Measurements from ENCODE around the gene KCNQ1.

The KCNQ1 gene

DNA sequence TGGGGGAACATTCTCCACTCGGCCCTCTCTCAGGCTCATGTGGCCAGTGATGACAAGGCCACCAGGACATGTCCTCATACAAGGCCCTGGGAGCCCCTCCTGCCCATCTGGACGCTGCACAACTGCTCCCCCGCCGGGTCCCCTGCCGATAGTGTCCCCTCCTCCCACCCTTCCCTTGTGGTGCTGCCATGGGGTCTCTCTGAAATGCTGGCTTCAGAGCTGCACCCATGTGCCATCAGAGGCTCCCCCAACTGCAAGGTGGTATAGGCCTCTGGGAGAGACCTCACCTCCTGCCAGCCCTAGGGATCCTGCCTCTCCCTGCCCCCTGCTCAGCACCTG, 142.0 kb downstream of the KCNQ1 start:
- Histone ChIP-seq H3K18ac (ENCODE audit: low read depth in 1 of 2, low read length in 2 of 2) (no peak overlapping the region), H4K91ac (ENCODE audit: low read length) (no peak overlapping the region), H3K14ac (ENCODE audit: low read length in 2 of 2) (no peak overlapping the region), H2AK5ac (ENCODE audit: low read length, severe bottlenecking) (no peak overlapping the region), H3K4me1 (ENCODE audit: control insufficient read depth, insufficient read depth, low read depth, low read length) (peaks cover 29% of the 10 kb centered on the region), H2BK15ac (ENCODE audit: low read depth, poor library complexity, severe bottlenecking) (peak overlapping the region; percentile 41), H4K8ac (ENCODE audit: low read length) (no peak overlapping the region), H3K36me3 (ENCODE audit: control insufficient read depth in 1 of 2, insufficient read depth in 2 of 2, low read depth in 1 of 2, low read length in 2 of 2) (no peaks in the 10 kb centered on the region), H3K4ac (ENCODE audit: low read depth in 1 of 2, low read length in 2 of 2) (no peak overlapping the region), H2BK5ac (ENCODE audit: low read depth, low read length, poor library complexity, severe bottlenecking) (no peak overlapping the region), H3K79me1 (replicated peaks; ENCODE audit: low read length, poor library complexity, severe bottlenecking) (no peaks in the 10 kb centered on the region), H2BK12ac (ENCODE audit: low read length in 2 of 2) (no peak overlapping the region), H3K23ac (ENCODE audit: low read length in 2 of 2) (no peak overlapping the region), H3K27ac (ENCODE audit: low read length, poor library complexity, severe bottlenecking) (no peak overlapping the region), H2BK120ac (ENCODE audit: low read depth, low read length) (no peak overlapping the region), H3K9me3 (ENCODE audit: control insufficient read depth, low read length) (no peaks in the 10 kb centered on the region), H3K9ac (ENCODE audit: low read length) (no peak overlapping the region), H3K4me2 (ENCODE audit: low read length, poor library complexity, severe bottlenecking) (no peak overlapping the region), H3K4me3 (ENCODE audit: insufficient read depth in 1 of 2, low read depth in 1 of 2, low read length in 2 of 2) (no peak overlapping the region), H2AFZ (ENCODE audit: low read depth, low read length) (no peak overlapping the region), H3K27me3 (ENCODE audit: control insufficient read depth in 1 of 2, insufficient read depth in 1 of 2, low read length in 2 of 2) (peaks cover 28% of the 10 kb centered on the region in 2 experiments)
- WGBS, result 79% methylated on average over 5 of the region's 5 CpGs
- DNase-seq, result no peak

- no peak overlapping the region for H4K91ac ChIP-seq (ENCODE audit: low read length)
- peaks cover 28 to 33% of the 10 kb centered on the region in 2 experiments for H3K27me3 ChIP-seq (ENCODE audit: control insufficient read depth in 1 of 2, insufficient read depth in 1 of 2, low read length in 2 of 2)
- H3K4me2 ChIP-seq (ENCODE audit: low read length, poor library complexity, severe bottlenecking), result no peak overlapping the region
- no peak overlapping the region for H2BK12ac ChIP-seq (ENCODE audit: low read length in 2 of 2)
- no peaks in the 10 kb centered on the region for H3K9me3 ChIP-seq (ENCODE audit: control insufficient read depth, low read length)
- no peak overlapping the region for H3K27ac ChIP-seq (ENCODE audit: low read length, poor library complexity, severe bottlenecking)
- no peak overlapping the region for H3K14ac ChIP-seq (ENCODE audit: low read length in 2 of 2)
- H3K18ac ChIP-seq (ENCODE audit: low read depth in 1 of 2, low read length in 2 of 2), result no peak overlapping the region
- H3K9ac ChIP-seq (ENCODE audit: low read length), result no peak overlapping the region
- peaks cover 23% of the 10 kb centered on the region for H3K4me1 ChIP-seq (ENCODE audit: control insufficient read depth, insufficient read depth, low read depth, low read length)
- no peak overlapping the region for H3K4ac ChIP-seq (ENCODE audit: low read depth in 1 of 2, low read length in 2 of 2)
- WGBS, result 90% methylated on average over 20 of the region's 20 CpGs
- H3K4me3 ChIP-seq (ENCODE audit: insufficient read depth in 1 of 2, low read depth in 1 of 2, low read length in 2 of 2), result no peak overlapping the region
- no peak overlapping the region for H2BK120ac ChIP-seq (ENCODE audit: low read depth, low read length)
- DNase-seq, result no peak
- no peaks in the 10 kb centered on the region for H3K79me1 ChIP-seq (replicated peaks; ENCODE audit: low read length, poor library complexity, severe bottlenecking)
- H2BK5ac ChIP-seq (ENCODE audit: low read depth, low read length, poor library complexity, severe bottlenecking), result no peak overlapping the region
- no peak overlapping the region for H3K23ac ChIP-seq (ENCODE audit: low read length in 2 of 2)
- no peak overlapping the region for H4K8ac ChIP-seq (ENCODE audit: low read length)
- no peak overlapping the region for H2AK5ac ChIP-seq (ENCODE audit: low read length, severe bottlenecking)
- no peaks in the 10 kb centered on the region for H3K36me3 ChIP-seq (ENCODE audit: control insufficient read depth in 1 of 2, insufficient read depth in 2 of 2, low read depth in 1 of 2, low read length in 2 of 2)
- H2AFZ ChIP-seq (ENCODE audit: low read depth, low read length), result no peak overlapping the region
- H2BK15ac ChIP-seq (ENCODE audit: low read depth, poor library complexity, severe bottlenecking), result no peak overlapping the region
Observed at GRCh38 chr11:2587132-2587930, 142.5 kb downstream of the KCNQ1 start.

DNA sequence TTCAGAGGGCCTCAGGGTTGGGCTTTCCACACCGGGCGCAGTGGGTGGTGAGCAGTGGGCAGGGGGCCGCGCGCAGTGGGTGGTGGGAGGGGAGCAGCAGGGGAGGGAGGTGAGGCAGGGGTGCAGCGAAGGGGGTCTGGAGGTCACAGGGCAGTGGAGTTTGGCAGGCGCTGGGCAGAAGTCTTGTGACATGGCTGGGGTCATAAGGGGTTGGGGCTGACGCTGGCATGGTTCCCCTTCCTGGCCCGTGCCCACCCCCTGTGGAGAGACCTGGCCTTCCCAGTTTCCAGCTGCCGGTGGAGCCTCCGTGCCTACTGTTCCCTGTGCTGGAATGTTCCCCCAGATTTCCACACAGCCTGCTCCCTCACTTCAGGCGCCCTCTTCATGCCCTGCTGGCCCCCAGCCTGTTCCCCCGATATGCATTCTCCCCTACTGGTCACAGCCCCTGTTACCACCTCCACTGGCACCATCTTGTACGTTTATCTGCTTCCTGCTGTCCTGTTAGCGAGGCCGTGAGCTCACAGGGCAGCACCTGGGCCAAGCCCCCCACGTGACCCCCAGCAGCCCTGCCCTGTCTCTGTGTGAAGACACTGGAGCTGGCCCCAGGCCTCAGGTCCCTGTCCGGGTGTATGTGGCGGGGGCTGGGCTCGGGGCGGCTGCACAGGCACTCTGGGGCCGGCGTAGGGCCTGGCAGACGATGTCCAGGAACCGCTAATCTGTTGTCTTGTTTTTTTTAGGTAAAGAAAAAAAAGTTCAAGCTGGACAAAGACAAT, 143.4 kb downstream of the KCNQ1 start:
- H3K27me3 ChIP-seq (ENCODE audit: control insufficient read depth in 1 of 2, insufficient read depth in 1 of 2, low read length in 2 of 2), result peaks cover 31 to 33% of the 10 kb centered on the region in 2 experiments
- no peak overlapping the region for H4K91ac ChIP-seq (ENCODE audit: low read length)
- no peak overlapping the region for H3K4ac ChIP-seq (ENCODE audit: low read depth in 1 of 2, low read length in 2 of 2)
- H2BK12ac ChIP-seq (ENCODE audit: low read length in 2 of 2), result no peak overlapping the region
- no peak overlapping the region for H3K23ac ChIP-seq (ENCODE audit: low read length in 2 of 2)
- DNase-seq, result no peak
- WGBS, result 88% methylated on average over 23 of the region's 25 CpGs
- H2AK5ac ChIP-seq (ENCODE audit: low read length, severe bottlenecking), result no peak overlapping the region
- H3K79me1 ChIP-seq (replicated peaks; ENCODE audit: low read length, poor library complexity, severe bottlenecking), result no peaks in the 10 kb centered on the region
- H3K4me2 ChIP-seq (ENCODE audit: low read length, poor library complexity, severe bottlenecking), result no peak overlapping the region
- no peak overlapping the region for H4K8ac ChIP-seq (ENCODE audit: low read length)
- no peak overlapping the region for H3K18ac ChIP-seq (ENCODE audit: low read depth in 1 of 2, low read length in 2 of 2)
- H2BK15ac ChIP-seq (ENCODE audit: low read depth, poor library complexity, severe bottlenecking), result no peak overlapping the region
- H3K36me3 ChIP-seq (ENCODE audit: control insufficient read depth in 1 of 2, insufficient read depth in 2 of 2, low read depth in 1 of 2, low read length in 2 of 2), result no peaks in the 10 kb centered on the region
- H3K4me1 ChIP-seq (ENCODE audit: control insufficient read depth, insufficient read depth, low read depth, low read length), result peaks cover 16% of the 10 kb centered on the region
- H2BK120ac ChIP-seq (ENCODE audit: low read depth, low read length), result no peak overlapping the region
- no peak overlapping the region for H3K14ac ChIP-seq (ENCODE audit: low read length in 2 of 2)
- no peak overlapping the region for H3K27ac ChIP-seq (ENCODE audit: low read length, poor library complexity, severe bottlenecking)
- H2BK5ac ChIP-seq (ENCODE audit: low read depth, low read length, poor library complexity, severe bottlenecking), result no peak overlapping the region
- no peak overlapping the region for H3K4me3 ChIP-seq (ENCODE audit: insufficient read depth in 1 of 2, low read depth in 1 of 2, low read length in 2 of 2)
- no peak overlapping the region for H3K9ac ChIP-seq (ENCODE audit: low read length)
- peaks cover 4% of the 10 kb centered on the region for H3K9me3 ChIP-seq (ENCODE audit: control insufficient read depth, low read length)
- H2AFZ ChIP-seq (ENCODE audit: low read depth, low read length), result no peak overlapping the region

DNA sequence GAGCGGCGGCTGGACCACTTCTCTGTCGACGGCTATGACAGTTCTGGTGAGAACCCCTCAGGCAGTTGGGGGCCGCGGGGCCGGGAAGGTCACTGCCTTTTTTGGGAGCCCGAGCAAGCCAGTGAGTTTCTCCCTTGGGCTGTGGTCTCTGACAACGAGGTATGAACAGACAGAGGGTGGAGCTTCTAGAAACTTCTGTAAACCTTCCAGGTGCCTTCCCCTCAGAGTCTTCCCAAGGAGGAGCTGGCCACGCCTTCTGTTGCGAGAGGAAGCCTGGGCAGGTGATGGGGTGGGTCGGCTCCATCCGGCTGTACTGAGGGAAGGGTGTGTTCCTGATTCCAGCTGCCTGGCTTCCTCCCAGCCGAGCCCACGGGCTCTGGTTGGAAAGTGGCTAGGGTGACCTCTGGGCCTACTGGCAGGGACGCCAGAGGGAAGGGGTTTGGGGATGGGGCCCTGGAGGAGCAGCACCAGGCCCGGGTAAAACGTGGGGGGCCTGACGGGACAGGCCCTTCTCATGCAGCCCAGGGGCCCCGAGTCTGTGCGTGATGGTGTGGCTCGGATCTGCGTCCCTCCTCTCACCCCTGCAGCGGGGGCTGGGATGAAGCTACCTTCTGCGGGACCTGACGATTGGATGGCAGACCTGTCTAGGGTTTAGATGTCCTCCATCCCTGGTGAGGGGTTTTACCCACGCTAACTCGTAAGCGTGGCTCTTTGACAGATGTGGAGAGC, 144.2 kb downstream of the KCNQ1 start:
- no peak overlapping the region for H4K8ac ChIP-seq (ENCODE audit: low read length)
- no peak overlapping the region for H3K18ac ChIP-seq (ENCODE audit: low read depth in 1 of 2, low read length in 2 of 2)
- no peak overlapping the region for H3K4me2 ChIP-seq (ENCODE audit: low read length, poor library complexity, severe bottlenecking)
- no peak overlapping the region for H2BK12ac ChIP-seq (ENCODE audit: low read length in 2 of 2)
- no peak overlapping the region for H2AFZ ChIP-seq (ENCODE audit: low read depth, low read length)
- no peak overlapping the region for H3K27ac ChIP-seq (ENCODE audit: low read length, poor library complexity, severe bottlenecking)
- no peak overlapping the region for H2BK120ac ChIP-seq (ENCODE audit: low read depth, low read length)
- peaks cover 12% of the 10 kb centered on the region for H3K9me3 ChIP-seq (ENCODE audit: control insufficient read depth, low read length)
- no peaks in the 10 kb centered on the region for H3K79me1 ChIP-seq (replicated peaks; ENCODE audit: low read length, poor library complexity, severe bottlenecking)
- no peak overlapping the region for H3K9ac ChIP-seq (ENCODE audit: low read length)
- H2BK15ac ChIP-seq (ENCODE audit: low read depth, poor library complexity, severe bottlenecking), result no peak overlapping the region
- H3K27me3 ChIP-seq (ENCODE audit: control insufficient read depth in 1 of 2, insufficient read depth in 1 of 2, low read length in 2 of 2), result peaks cover 35 to 38% of the 10 kb centered on the region in 2 experiments
- peaks cover 14% of the 10 kb centered on the region for H3K4me1 ChIP-seq (ENCODE audit: control insufficient read depth, insufficient read depth, low read depth, low read length)
- H2BK5ac ChIP-seq (ENCODE audit: low read depth, low read length, poor library complexity, severe bottlenecking), result no peak overlapping the region
- no peak overlapping the region for H3K23ac ChIP-seq (ENCODE audit: low read length in 2 of 2)
- no peak overlapping the region for H3K4me3 ChIP-seq (ENCODE audit: insufficient read depth in 1 of 2, low read depth in 1 of 2, low read length in 2 of 2)
- DNase-seq, result no peak
- H3K36me3 ChIP-seq (ENCODE audit: control insufficient read depth in 1 of 2, insufficient read depth in 2 of 2, low read depth in 1 of 2, low read length in 2 of 2), result no peaks in the 10 kb centered on the region
- H3K4ac ChIP-seq (ENCODE audit: low read depth in 1 of 2, low read length in 2 of 2), result no peak overlapping the region
- H3K14ac ChIP-seq (ENCODE audit: low read length in 2 of 2), result no peak overlapping the region
- 94% methylated on average over 29 of the region's 29 CpGs for WGBS
- no peak overlapping the region for H4K91ac ChIP-seq (ENCODE audit: low read length)
- H2AK5ac ChIP-seq (ENCODE audit: low read length, severe bottlenecking), result no peak overlapping the region

Data from mesenchymal stem cell (in vitro differentiated cells and primary cell).